GM19240 (cell line): Measurements from ENCODE around the gene EML5.
"Not testable (repeated sequence)": the region's sequence is repeated elsewhere in the genome, so short reads cannot be mapped to it uniquely, and the experiment has no call there.

Source experiments
- DNase-seq: peaks from one replicate; pipeline ENCODE4 v3.0.0; 2011; ENCODE audit warnings: low spot score; ENCODE audit not compliant: insufficient read length

Gene EML5

DNA sequence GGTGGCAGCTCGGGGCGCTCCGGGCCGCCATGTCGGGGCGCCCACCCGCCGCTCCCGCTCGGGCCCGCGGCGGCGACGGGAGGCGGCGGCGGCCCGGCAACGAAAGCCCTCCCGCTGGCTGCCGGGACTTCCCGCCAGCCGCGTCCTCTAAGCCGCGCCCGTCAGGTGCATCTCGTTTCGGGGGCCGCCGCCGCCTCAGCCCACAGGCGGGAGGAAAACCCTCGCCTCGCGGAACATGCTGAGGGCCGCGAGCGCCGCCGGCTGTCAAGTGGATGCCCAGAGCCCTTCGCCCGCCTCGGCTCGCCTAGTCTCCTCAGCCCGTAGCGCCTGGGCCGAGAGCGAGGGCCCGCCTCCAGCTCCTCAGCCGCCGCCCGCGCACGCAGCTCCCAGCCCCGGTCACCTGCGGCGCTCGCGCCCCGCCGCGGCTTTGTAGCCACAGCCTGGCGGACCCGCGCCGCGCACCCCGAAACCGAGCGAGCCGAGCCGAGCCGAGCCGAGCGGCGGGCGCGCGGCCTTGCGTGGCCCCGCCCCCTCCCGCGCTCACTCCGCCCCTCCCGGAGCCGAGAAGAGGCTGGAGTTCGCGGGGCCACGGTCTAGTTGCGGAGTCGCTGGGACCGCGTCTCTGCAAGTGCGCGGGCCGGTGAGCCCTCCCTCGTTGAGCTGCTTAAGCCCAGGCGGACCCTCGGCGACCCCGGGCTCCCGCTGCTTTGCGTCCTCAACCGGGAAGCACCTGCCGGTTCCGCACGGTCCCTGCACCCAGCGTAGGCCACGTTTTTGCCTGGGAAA, at the start of gene EML5:
EML5 (minus strand) TSS at position 481 of the 786 bp plus-strand sequence; CDS start at position 31, 450 bp downstream.
- DNase-seq, result peak; percentile 43

GRCh38 chr14:88842414-88842813, 49.7 kb upstream of the EML5 start:
- DNase-seq, result no peak

GRCh38 chr14:88841741-88842140, 49.0 kb upstream of the EML5 start:
- no peak for DNase-seq

DNA sequence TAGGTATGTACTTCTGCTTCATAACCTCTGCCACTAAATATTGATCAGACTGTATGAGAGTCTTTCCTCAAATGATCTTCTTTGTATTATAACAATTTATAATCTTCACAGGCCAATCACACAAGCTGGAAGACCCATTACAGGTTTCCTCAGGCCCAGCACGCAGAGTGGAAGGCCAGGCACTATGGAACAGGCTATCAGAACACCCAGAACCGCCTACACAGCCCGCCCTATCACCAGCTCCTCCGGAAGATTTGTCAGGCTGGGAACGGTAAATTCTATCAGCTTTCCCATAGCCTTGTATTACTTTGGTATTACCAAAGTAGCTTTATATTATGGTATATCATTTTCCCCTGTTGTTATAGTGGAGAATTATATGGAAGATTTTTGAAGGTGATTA, 48.2 kb upstream of the EML5 start:
- no peak for DNase-seq

GRCh38 chr14:88838015-88838414, 45.3 kb upstream of the EML5 start:
- DNase-seq, result no peak

GRCh38 chr14:88837495-88837894, 44.7 kb upstream of the EML5 start:
- no peak for DNase-seq

DNA sequence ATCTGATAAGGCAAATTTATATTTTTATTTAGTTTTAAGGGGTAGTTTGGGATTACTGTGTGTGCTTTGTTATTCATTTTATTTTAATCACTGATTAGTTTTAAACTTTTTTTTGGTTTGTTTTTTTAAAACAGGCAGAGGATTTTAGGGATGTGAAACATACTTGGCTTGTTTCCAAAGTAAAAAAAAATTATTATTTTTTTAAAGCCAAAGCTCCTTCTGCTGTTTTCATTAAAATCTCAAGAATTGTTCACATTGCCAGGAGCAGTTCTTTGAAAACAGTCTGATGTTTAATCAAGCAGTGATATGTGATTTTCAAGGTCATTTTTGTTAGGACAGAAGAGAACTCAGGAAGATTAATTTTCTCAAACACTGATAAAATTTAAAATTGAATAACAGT, 42.9 kb upstream of the EML5 start:
- no peak for DNase-seq

- no peak for DNase-seq
Observed at GRCh38 chr14:88834883-88835431, 42.2 kb upstream of the EML5 start.

DNA sequence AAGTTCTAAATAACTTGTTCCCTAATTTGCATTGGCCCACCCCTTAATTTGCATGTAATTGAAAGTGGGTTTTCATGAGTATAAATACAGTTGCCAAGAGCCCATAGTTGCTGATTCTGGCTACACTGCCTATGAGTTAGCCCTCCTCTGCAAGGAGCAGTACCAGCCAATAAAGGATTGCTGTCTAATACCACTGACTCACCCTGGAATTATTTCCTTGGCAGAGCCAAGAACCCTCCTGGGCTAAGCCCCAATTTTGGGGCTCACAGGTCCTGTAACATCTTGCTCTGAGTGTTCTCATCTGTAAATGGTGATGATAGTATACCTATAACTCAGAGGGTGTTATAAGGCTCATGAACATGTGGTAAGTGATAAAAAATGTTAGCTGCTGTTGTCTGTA, 38.5 kb upstream of the EML5 start:
- no peak for DNase-seq

DNA sequence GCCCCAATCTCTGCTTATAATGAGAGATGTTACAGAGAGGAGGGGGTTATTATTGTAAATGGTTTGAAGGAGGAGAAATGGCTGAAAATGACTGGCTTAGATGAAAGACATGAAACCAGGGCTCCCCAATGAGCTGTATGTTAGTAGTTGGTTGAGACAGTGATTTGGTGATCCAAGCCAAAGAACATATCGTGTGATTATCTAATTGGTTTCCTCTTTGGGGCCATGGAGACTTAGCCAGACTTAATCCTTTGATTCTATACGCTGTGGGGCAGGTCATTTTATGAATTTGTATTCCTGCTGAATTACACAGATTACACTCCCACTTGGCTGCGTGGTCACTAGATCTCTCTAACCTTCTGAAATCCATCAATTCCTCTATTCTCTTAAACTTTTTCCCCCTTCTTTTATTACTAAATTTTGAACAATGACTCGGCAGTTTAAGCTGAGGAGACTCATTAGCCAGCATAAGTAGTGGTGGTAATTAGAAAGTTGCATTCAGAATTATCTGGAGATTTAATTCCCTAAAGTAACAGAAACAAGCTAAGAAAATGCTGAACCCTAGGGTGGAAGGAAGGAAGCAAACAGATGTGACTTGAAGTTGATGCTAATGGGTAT, 37.0 kb upstream of the EML5 start:
- DNase-seq, result no peak

DNA sequence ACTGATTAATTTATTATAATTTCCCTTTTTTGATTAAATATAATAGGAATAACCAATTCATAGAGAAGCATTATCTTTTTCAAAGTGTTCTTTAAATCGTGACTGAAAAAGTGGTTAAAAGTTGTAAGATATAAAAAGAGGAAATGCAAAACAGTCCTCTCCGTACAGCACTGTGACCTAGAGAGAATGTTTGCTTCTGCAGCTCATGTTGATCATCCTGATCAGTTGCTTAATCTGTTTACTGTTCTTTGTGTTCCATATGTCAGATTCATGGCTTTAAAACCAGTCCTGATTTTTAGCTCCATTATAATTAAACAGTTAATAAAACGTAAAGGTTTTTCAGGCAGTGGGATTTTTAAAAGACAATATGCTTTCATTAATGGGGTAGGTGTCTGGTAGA, 36.4 kb upstream of the EML5 start:
- DNase-seq, result no peak

DNA sequence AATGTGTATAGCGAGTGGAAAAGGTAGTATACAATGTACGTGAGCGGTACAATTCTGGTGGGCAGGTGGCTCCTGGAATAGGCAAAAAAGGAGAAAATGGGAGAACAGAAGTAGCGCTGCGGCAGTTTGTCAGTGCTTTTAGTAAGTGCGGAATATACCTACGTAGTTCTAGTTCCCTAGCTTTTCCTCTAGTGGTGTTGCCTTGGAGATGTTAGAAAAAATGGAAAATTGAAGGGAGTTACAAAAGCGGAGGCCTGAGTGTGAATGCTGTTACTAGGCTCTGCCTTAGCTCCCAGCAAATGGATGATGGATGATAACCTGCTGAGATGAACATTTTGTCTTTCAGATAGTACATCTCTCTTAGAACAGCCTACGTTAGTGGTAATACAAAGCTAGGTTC, 32.8 kb upstream of the EML5 start:
- no peak for DNase-seq

- no peak for DNase-seq
Observed at GRCh38 chr14:88825078-88825458, 32.3 kb upstream of the EML5 start.

- peak; percentile 66 for DNase-seq
Observed at GRCh38 chr14:88824314-88825077, 31.7 kb upstream of the EML5 start, which contains the start of gene TTC8. TTC8 (plus strand) TSS chr14:88824651; CDS start chr14:88824708, 57 bp downstream.

DNA sequence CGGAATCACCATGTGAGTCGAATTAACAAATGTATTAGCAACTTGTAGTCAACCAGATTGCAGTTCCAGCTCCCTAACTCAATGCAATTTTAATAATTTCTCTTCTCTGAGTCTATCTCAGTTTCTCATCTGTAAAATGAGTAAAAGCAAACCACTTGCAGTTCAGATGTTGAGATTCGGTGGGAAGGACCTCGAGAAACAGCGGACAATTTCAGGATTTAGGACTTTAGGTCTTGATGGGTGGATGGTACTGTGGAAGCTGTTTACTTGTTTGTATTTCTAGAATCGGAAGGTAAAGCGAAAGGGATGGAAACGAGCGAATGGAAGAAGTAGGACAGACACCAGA, 31.2 kb upstream of the EML5 start:
- DNase-seq, result no peak

- no peak for DNase-seq
Observed at GRCh38 chr14:88821888-88822287, 29.1 kb upstream of the EML5 start.

DNA sequence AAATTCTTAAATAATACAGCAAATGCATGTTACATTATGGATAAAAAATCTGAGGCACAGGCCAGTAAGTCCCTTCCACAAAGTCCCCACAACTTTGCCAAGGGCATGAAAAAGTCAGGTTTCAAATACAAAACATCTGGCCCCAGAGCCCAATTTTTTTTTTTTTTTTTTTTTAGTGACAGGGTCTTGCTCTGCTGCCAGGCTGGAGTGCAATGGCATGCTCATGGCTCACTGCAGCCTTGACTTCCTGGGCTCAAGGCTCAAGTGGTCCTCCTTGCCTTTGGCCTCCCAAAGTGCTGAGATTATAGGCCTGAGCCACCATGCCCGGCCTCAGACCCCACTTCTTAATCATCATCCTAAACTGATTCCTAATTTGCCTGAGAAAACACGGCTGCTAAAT, 28.6 kb upstream of the EML5 start:
- no peak for DNase-seq

DNA sequence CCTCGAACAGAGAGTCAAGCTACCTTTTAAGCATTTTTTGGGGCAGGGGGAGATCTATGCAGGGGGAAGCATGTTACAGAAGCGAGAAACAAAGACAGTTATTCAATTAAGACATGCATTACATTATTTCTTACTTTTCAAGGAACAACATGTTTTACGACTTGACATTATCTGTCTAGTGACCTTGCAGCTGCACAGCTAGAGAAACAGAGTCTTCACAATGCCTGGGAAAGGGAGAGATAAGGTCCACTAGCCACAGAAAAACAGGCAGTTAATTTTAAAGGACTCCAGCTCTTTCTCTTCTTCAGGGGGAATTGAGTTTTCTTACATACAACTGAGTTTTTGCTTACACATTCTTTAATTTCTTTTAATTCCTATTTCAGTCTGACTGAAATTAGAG, 26.9 kb upstream of the EML5 start:
- not testable (repeated sequence) for DNase-seq

- DNase-seq, result no peak
Observed at GRCh38 chr14:88818018-88818417, 25.3 kb upstream of the EML5 start.

DNA sequence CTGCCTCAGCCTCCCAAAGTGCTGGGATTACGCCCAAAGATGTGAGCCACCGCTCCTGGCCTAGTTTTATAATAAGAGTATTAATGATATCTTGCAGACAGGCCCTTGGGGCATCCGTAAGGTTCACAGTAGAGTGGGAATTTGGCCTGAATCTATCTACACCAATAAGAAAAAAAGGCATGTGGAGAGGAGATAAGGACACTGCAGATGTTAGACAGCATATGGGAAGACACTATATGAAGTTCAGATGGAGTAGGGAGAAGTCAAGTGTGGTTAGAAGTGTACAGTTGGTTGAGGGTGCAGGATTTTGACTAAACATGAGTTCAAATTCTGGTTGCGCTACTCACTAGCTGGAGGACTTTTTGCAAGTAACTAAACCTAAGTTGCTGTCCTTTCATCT, 23.2 kb upstream of the EML5 start:
- no peak for DNase-seq

DNA sequence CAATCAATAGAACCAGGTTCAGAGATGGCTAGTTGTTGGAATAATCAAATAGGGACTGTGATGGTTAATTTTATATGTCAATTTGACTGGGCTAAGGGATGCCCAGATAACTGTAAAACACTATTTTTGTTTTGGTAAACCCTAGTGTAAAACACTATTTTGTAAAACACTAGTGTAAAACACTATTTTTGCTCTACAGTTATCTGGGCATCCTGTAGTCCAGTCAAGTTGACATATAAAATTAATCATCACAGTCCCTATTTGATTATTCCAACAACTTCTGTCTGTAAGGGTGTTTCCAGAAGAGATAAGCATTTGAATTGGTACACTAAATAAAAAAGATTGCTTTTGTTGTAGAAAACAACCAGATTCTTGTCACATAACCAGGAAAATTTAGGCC, 15.6 kb upstream of the EML5 start:
- DNase-seq, result no peak

DNA sequence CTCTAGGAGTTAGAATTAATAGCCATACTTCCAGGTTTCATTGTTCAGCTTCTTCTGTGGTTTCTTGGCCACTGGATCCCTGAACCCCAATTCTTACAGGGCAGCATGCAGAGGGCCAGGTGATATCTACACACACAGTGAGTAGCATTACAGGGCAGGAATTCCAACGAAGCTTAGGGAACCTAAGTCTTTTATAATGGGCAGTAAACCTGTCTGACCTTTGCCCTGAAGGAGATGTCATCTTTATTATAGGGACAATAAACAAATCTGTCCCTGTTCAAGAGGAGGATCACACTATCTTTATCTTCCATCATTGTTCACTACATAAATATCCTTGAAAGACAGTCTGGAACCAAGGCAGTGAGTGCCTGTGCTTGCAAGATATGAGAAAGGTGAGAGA, 11.7 kb upstream of the EML5 start:
- no peak for DNase-seq
